Chondrocyte (in vitro differentiated cells): Measurements from ENCODE around the gene XYLB. TPM values are rescaled to one million over a fixed set of nuclear protein-coding genes. Genes with fewer than 3 reads are reported as not detected.
A peak's percentile ranks its signal among the peaks of the same experiment; 100 is the strongest.

Experiments
- DNase-seq: peaks from one replicate; pipeline ENCODE4 v3.0.0; 2021; ENCODE audit warnings: mixed read lengths, low spot score
- H3K27ac Mint-ChIP-seq: one replicate; pipeline ENCODE4 v1.8.0; 2021; ENCODE audit warnings: mild to moderate bottlenecking, moderate library complexity, mixed read lengths; ENCODE audit not compliant: unreplicated experiment
- H3K27me3 Mint-ChIP-seq: 2 replicates; pipeline ENCODE4 v1.8.0; 2021; ENCODE audit warnings: low read depth, mixed read lengths
- H3K36me3 Mint-ChIP-seq: 2 replicates; pipeline ENCODE4 v1.8.0; 2021; ENCODE audit warnings: low read depth, mixed read lengths
- H3K4me1 Mint-ChIP-seq: 2 replicates; pipeline ENCODE4 v1.8.0; 2021; ENCODE audit warnings: low read depth, mild to moderate bottlenecking, mixed read lengths
- H3K4me3 Mint-ChIP-seq: one replicate; pipeline ENCODE4 v1.8.0; 2021; ENCODE audit warnings: mild to moderate bottlenecking, moderate library complexity, mixed read lengths; ENCODE audit not compliant: unreplicated experiment
- H3K9me3 Mint-ChIP-seq: 2 replicates; pipeline ENCODE4 v1.8.0; 2021; ENCODE audit warnings: low read depth, mixed read lengths
- total RNA-seq: library from RNA; stranded (reverse); gene quantifications from 3 replicates; pipeline ENCODE4 v1.2.1, GENCODE V29; 2021
- TF ChIP-seq, protein P1 (sequence below): fragments of 200-600 bp; sonication (generic); IDR thresholded peaks from 2 replicates; pipeline ENCODE4 v1.5.0; 2021; ENCODE audit warnings: antibody characterized with exemption, mild to moderate bottlenecking, moderate library complexity

XYLB gene
- total RNA-seq, 1 donor from 2014 or later = 3.9 TPM

DNA sequence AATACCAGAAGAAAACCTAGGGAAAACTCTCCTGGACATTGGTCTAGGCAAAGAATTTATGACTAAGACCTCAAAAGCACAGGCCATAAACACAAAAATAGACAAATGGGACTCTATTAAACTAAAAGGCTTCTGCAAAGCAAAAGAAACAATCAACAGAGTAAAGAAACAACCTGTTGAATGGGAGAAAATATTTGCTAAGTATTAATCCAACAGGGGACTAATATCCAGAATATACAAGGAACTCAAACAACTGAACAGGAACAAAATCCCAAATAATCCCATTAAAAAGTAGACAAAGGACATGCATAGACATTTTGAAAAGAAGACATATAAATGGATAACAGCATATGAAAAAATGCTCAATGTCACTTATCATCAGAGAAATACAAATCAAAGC lies 100.2 kb downstream of the XYLB start:
- no peak overlapping the region for H3K4me3 Mint-ChIP-seq
- no peaks in the 10 kb centered on the region for H3K4me1 Mint-ChIP-seq
- TF ChIP-seq, protein P1, sequence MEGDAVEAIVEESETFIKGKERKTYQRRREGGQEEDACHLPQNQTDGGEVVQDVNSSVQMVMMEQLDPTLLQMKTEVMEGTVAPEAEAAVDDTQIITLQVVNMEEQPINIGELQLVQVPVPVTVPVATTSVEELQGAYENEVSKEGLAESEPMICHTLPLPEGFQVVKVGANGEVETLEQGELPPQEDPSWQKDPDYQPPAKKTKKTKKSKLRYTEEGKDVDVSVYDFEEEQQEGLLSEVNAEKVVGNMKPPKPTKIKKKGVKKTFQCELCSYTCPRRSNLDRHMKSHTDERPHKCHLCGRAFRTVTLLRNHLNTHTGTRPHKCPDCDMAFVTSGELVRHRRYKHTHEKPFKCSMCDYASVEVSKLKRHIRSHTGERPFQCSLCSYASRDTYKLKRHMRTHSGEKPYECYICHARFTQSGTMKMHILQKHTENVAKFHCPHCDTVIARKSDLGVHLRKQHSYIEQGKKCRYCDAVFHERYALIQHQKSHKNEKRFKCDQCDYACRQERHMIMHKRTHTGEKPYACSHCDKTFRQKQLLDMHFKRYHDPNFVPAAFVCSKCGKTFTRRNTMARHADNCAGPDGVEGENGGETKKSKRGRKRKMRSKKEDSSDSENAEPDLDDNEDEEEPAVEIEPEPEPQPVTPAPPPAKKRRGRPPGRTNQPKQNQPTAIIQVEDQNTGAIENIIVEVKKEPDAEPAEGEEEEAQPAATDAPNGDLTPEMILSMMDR = no peak
- H3K27ac Mint-ChIP-seq = no peak overlapping the region
- no peaks in the 10 kb centered on the region for H3K36me3 Mint-ChIP-seq
- no peak for DNase-seq
- H3K9me3 Mint-ChIP-seq = peaks cover 9% of the 10 kb centered on the region
- H3K27me3 Mint-ChIP-seq = no peaks in the 10 kb centered on the region

DNA sequence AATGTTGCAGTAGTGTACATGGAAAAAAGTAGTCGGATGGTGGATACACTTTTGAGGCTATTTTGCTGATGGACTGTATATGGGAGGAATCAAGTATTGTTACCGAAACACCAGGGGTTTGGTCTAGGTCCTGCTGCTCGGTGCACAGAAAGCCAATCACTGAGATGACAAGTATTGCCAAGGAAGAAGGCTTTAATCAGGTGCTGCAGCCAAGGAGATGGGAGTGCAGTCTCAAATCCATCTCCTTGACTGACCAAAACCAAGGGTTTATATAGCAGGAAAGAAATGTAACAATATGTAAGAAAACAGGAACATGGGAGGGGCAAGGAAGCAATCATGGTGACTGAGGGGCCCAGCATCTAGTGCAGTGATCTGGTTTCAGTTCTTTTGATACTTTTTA lies 104.3 kb downstream of the XYLB start:
- no peak overlapping the region for H3K4me3 Mint-ChIP-seq

DNA sequence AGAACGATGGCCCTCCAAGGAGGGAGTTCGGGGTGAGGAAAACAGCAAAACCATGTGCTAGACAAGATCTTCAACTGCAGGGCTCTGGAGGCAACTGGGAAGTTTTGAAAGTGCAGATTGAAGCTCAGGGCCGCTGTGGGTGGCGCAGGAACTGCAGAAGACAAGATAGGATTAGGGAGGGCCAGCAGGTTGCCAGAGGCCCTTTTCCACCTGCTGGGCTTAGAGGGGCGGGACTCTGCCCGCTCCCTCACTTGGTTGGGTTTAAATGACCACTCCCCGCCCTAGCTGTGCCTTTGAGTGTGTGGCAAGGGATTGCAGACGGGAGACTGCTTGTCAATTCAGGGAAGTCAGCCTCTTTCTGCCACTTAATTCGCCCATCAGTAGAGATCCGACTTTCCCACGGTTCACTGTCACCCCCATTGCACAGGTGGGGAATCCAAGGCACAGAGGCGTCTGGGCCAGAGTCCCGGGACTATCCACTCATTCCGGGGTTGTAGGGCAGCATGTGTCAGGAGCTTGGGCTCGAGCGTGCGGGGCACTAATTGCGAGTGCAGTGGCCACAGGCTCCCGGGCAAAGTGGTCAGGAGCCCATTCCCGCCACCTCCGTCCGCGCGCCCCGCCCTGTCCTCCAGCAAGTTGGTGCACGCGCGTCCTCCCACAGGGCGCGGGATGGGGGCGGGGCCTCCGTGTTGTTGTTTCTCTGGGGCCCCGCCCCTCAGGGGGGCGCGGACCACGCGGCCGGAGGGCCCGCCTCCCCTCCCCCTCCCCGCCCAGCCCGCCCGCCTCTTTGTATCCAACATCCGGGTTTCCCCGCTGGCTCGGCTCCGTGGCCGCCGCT lies 106.7 kb downstream of the XYLB start, which contains the start of gene ACVR2B:
Gene ACVR2B, plus strand, starts transcription at position 816 of the 838 bp plus-strand sequence. CDS start 433 bp downstream, outside the sequence.
- Mint-ChIP-seq H3K27ac (peak within 1 kb of the TSS; percentile 83), H3K27me3 (no peaks in the 10 kb centered on the region), H3K4me1 (peaks cover 13% of the 10 kb centered on the region), H3K9me3 (peaks cover 5% of the 10 kb centered on the region), H3K36me3 (no peaks in the 10 kb centered on the region), H3K4me3 (peak within 1 kb of the TSS; percentile 97)
- TF ChIP-seq, protein P1 = no peak
- DNase-seq = peak; percentile 83

More for the DNA sequence above, 104.3 kb downstream of the XYLB start:
- peaks cover 9% of the 10 kb centered on the region for H3K9me3 Mint-ChIP-seq
- no peak overlapping the region for H3K27ac Mint-ChIP-seq
- DNase-seq = no peak
- peaks cover 5% of the 10 kb centered on the region for H3K4me1 Mint-ChIP-seq
- TF ChIP-seq, protein P1 = no peak
- H3K27me3 Mint-ChIP-seq = no peaks in the 10 kb centered on the region
- no peaks in the 10 kb centered on the region for H3K36me3 Mint-ChIP-seq

DNA sequence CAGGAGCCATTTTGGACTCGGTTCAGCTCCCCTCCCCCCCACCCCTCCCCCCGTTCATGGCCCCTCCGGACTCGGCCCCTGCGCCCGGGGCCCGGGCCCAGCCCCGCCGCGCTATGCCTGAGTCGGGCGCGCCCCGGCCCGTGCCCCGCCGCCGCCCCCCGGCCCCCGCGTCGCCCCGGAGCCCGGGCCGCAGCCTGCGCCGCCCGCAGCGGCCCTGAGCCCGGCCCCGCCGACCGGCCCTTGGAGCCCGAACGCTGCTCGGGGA lies 107.3 kb downstream of the XYLB start:
- H3K4me3 Mint-ChIP-seq = peak overlapping the region; percentile 97
- no peak overlapping the region for H3K27ac Mint-ChIP-seq
- H3K36me3 Mint-ChIP-seq = no peaks in the 10 kb centered on the region
- H3K9me3 Mint-ChIP-seq = peaks cover 5% of the 10 kb centered on the region
- TF ChIP-seq, protein P1 = no peak
- no peak for DNase-seq
- H3K4me1 Mint-ChIP-seq = peaks cover 16% of the 10 kb centered on the region
- H3K27me3 Mint-ChIP-seq = no peaks in the 10 kb centered on the region

DNA sequence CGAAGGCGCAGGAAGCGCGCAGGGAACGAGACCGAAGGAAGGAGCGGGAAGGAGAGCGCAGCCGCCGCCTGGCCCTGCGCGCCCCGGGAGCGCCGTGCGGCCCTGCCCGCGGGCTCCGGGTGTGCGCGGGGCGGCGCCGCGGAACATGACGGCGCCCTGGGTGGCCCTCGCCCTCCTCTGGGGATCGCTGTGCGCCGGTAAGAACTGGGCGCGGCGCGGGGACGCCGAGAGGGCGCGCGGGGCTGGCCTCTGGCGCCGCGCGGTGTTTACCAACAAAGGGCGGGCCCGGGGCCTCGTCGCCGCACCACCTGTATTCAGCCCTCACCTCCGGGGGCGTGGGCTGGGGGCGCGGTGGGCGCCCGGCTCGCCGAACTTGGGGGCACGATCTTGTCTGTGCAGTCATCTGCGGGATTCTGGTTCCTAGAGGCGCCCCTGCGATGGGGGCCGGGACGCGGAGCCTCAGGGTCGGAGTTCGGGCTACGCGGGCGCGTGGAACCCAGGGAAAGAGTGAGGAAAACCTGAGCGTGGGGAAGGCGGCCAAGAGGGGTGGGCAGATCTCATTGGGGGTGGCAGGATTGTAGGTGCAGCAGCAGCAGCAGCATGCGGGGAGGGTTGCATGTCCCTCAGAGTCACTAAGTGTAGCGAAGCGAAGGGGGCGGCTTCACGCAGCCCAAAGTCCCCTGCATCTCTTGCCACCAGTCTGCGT lies 107.7 kb downstream of the XYLB start:
- no peak for DNase-seq
- TF ChIP-seq, protein P1 = no peak
- Mint-ChIP-seq H3K9me3 (peaks cover 5% of the 10 kb centered on the region), H3K4me1 (peaks cover 20% of the 10 kb centered on the region), H3K27me3 (no peaks in the 10 kb centered on the region), H3K36me3 (no peaks in the 10 kb centered on the region), H3K4me3 (peak overlapping the region; percentile 97), H3K27ac (peak overlapping the region; percentile 83)
